ENCODE results near the gene SPRY1.

DNA sequence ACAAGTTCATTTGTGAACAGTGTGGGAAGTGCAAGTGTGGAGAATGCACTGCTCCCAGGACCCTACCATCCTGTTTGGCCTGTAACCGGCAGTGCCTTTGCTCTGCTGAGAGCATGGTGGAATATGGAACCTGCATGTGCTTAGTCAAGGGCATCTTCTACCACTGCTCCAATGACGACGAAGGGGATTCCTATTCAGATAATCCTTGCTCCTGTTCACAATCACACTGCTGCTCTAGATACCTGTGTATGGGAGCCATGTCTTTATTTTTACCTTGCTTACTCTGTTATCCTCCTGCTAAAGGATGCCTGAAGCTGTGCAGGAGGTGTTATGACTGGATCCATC, 5.5 kb downstream of the SPRY1 start:
- TF ChIP-seq EZH2phosphoT487 (IDR thresholded peaks at IDR 0.05; ENCODE audit: insufficient read depth, low read depth) (no peak), EZH2 (IDR thresholded peaks at IDR 0.05; ENCODE audit: insufficient read depth, poor library complexity, severe bottlenecking) (no peak)

Measured in GM23248 (cell line).